Measurements from ENCODE around the gene B3GALT5.

The B3GALT5 gene

DNA sequence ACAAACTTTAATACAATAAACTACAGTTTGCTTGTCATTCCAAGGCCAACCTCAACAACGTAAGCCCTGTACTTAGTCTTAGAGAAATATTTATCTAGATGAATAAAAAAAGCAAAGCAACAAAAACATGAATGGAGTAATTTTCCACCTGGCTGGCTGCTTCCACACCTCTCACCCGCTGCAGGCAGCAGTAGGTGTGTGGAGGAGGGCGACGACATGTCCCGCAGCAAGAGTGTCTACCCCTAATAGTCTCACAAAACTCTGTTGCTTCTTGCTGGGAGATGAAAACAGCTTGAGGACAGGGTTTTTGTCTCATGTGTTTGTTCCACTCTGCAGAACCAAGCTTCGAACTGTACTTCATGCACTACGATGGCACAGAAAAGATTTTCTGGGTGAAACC is 83.5 kb downstream of the B3GALT5 start:
- Histone ChIP-seq H3K27ac (no peak overlapping the region), H3K9me3 (no peaks in the 10 kb centered on the region), H3K36me3 (no peaks in the 10 kb centered on the region), H3K27me3 (peaks cover 7% of the 10 kb centered on the region), H3K4me3 (ENCODE audit: low read depth in 1 of 2, low read length in 1 of 2) (no peak overlapping the region), H3K4me1 (ENCODE audit: control insufficient read depth in 1 of 2, insufficient read depth in 1 of 2, low read depth in 1 of 2, low read length in 1 of 2) (no peaks in the 10 kb centered on the region)
- TF ChIP-seq, protein P1, sequence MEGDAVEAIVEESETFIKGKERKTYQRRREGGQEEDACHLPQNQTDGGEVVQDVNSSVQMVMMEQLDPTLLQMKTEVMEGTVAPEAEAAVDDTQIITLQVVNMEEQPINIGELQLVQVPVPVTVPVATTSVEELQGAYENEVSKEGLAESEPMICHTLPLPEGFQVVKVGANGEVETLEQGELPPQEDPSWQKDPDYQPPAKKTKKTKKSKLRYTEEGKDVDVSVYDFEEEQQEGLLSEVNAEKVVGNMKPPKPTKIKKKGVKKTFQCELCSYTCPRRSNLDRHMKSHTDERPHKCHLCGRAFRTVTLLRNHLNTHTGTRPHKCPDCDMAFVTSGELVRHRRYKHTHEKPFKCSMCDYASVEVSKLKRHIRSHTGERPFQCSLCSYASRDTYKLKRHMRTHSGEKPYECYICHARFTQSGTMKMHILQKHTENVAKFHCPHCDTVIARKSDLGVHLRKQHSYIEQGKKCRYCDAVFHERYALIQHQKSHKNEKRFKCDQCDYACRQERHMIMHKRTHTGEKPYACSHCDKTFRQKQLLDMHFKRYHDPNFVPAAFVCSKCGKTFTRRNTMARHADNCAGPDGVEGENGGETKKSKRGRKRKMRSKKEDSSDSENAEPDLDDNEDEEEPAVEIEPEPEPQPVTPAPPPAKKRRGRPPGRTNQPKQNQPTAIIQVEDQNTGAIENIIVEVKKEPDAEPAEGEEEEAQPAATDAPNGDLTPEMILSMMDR (IDR thresholded peaks at IDR 0.05), result no peak

DNA sequence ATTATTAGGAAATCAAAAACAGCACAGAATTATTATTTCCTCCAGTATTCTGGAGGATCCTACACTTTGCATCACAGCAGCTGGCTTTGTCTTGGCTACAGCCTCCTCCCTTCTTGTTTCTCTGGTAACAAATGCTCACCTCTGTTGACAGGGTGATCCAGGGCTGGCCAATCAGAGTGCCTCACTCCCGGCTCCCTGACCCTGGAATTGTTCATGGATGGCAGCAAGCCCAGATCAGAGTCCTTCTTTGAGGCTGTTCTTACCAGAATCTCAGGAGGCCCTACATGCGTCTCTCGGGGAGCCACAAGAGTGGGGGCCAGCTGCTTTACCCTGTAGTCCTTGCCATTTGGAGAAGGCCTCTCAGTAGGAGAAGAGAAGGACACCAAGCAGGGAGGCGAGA is 83.9 kb downstream of the B3GALT5 start:
- Histone ChIP-seq H3K4me3 (ENCODE audit: low read depth in 1 of 2, low read length in 1 of 2) (no peak overlapping the region), H3K9me3 (no peaks in the 10 kb centered on the region), H3K4me1 (ENCODE audit: control insufficient read depth in 1 of 2, insufficient read depth in 1 of 2, low read depth in 1 of 2, low read length in 1 of 2) (no peaks in the 10 kb centered on the region), H3K36me3 (no peaks in the 10 kb centered on the region), H3K27ac (no peak overlapping the region), H3K27me3 (peaks cover 7% of the 10 kb centered on the region)
- TF ChIP-seq, protein P1 (IDR thresholded peaks at IDR 0.05), result no peak

DNA sequence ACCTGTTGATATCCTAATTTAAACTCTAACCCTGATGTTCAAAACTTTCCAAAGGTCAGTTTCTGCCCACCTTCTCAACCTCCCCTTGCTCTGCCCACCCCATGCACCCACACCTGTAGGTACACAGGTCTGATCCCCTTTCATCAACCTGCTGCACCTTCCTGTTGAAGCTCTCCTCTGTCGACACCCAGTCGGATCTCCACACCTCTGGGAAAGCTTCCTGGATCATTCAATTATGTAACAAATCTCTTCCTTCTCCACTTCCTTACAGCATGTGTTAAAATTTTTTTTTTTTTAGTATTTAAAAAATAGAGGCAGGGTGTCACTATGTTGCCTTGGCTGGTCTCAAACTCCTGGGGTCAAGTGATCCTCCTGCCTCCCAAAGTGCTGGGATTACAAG is 87.6 kb downstream of the B3GALT5 start:
- Histone ChIP-seq H3K27me3 (peaks cover 4% of the 10 kb centered on the region), H3K9me3 (no peaks in the 10 kb centered on the region), H3K4me3 (ENCODE audit: low read depth in 1 of 2, low read length in 1 of 2) (no peak overlapping the region), H3K27ac (no peak overlapping the region), H3K4me1 (ENCODE audit: control insufficient read depth in 1 of 2, insufficient read depth in 1 of 2, low read depth in 1 of 2, low read length in 1 of 2) (no peaks in the 10 kb centered on the region), H3K36me3 (no peaks in the 10 kb centered on the region)
- TF ChIP-seq, protein P1 (IDR thresholded peaks at IDR 0.05), result no peak

DNA sequence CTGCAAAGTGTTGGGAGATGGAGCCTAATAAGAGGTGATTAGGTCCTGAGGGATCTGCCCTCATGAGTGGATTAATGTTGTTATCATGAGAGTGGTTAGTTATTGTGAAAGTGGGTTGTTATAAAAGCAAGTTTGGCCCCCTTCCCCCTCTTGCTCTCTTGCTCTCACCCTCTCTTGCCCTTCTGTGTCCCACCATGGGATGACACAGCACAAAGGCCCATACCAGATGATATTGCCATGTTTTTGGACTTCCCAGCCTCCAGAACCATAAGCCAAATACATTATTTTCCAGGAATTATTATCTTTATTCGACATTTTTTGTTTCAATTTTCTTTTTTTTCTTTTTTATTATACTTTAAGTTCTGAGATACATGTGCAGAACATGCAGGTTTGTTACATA is 90.8 kb downstream of the B3GALT5 start:
- Histone ChIP-seq H3K27ac (no peak overlapping the region), H3K36me3 (no peaks in the 10 kb centered on the region), H3K27me3 (no peaks in the 10 kb centered on the region), H3K4me1 (ENCODE audit: control insufficient read depth in 1 of 2, insufficient read depth in 1 of 2, low read depth in 1 of 2, low read length in 1 of 2) (no peaks in the 10 kb centered on the region), H3K9me3 (no peaks in the 10 kb centered on the region), H3K4me3 (ENCODE audit: low read depth in 1 of 2, low read length in 1 of 2) (no peak overlapping the region)
- TF ChIP-seq, protein P1 (IDR thresholded peaks at IDR 0.05), result no peak

DNA sequence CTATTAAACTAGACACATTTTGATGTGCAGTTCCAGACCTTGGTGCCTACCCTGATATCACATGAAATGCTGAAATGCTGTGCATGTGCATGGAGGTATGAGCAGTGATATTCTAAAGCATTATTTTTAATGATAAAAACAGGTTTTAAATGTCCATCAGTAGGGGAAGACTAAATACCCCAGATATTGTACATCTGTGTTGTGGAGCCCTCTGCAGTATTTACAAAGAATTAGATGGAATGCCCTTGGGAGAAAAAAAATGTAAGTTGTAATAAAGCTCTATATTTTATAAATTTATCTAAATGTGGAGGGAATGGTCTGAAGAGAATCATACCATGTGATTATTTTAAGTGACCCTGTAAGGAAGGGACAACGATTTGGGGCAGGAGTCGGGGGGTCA is 93.1 kb downstream of the B3GALT5 start:
- no peaks in the 10 kb centered on the region for H3K4me1 ChIP-seq (ENCODE audit: control insufficient read depth in 1 of 2, insufficient read depth in 1 of 2, low read depth in 1 of 2, low read length in 1 of 2)

More for the DNA sequence above, 93.1 kb downstream of the B3GALT5 start:
- Histone ChIP-seq H3K27me3 (no peaks in the 10 kb centered on the region), H3K36me3 (no peaks in the 10 kb centered on the region), H3K9me3 (no peaks in the 10 kb centered on the region), H3K27ac (no peak overlapping the region), H3K4me3 (ENCODE audit: low read depth in 1 of 2, low read length in 1 of 2) (no peak overlapping the region)
- TF ChIP-seq, protein P1 (IDR thresholded peaks at IDR 0.05), result no peak

Data from neutrophil (primary cell).